GM21737 (cell line): ENCODE results near the gene GPX3.

Experiments
- ATAC-seq: cut with Tn5 transposase; IDR thresholded peaks from one replicate; pipeline ENCODE4 v1.9.1; 2021; ENCODE audit warnings: mild to moderate bottlenecking, moderate library complexity; ENCODE audit not compliant: unreplicated experiment

Gene GPX3

DNA sequence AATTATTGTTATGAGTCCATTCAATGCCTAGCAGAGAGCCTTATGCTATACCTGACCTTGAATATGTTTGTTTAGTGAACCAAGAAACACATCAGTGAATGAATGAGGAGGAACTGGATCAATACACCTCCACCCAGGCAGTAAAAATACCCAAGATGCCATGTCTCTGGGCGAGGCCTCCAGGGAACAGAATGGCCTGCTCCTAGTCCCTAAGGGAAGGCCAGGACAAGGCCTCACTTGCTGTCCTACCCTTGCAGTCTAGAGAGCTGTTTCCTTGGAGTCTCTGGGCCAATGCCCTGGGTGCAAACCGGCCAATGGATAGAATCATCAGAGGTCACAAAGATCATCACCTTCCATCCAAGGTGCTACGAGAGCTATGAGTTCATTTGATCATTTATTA is 34.3 kb downstream of the GPX3 start:
- no peak for ATAC-seq

DNA sequence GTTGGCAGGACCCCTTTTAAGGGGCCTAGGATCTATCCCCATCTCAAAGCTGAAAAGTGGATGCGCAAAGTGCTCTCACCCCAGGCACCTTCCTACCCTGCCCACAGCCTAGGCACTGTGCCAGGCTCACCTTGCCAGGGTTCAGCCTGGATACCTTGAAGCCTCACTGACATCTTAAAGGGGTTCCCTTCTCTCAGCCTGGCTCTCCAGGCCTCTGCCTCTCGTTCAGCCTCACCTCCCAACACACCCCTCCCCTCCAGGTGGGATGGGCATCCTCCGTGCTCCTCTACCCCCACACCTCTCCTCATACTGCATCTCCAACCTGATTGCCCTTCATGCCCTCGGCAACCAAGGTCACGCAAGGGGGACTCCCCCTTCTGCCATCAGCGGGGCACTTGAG is 34.9 kb downstream of the GPX3 start:
- no peak for ATAC-seq

DNA sequence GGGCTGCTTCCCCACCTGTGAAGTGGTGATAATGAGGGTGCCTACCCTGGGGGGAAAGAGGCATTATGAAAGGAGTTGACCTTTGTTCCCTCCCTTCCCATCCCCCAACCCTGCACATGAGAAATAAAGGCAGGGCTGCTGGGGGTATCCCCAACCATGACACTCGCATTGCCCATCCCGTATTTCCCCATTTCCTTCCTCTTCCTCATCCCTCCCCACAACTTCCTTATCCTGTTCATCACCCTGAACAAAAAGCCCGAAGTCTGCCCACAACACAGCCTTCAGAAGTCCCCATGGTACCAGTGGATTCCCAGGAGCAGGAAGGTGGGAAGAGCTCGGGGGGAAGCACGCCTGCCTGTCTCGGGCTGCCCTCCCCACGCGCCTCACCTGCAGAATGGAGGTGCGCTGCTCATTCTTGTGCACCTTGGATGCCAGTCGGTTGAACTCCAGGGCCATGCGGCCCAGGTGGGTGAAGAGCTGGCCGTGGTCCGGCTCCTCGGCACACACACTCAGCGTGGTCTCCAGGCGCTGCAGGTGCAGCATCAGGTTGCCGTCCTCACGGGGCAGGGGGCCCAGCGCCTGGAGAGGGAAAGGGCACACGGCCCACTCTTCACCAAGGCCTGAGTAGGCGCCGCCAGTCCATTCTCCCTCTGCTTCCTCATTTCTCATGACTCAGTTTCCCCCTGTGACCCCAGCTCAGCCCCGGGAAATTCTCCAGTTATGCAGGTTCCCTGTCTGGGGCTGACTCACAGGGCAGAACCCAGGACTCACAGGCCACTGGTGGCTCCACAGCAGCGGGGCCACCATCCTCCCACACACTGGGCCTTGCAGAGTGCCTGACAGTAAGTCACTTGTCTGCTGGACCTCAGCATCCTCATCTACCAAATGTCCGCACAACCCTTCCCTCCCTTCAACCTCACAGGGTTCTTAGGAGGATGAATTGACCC is 36.3 kb downstream of the GPX3 start:
- ATAC-seq, result no peak

DNA sequence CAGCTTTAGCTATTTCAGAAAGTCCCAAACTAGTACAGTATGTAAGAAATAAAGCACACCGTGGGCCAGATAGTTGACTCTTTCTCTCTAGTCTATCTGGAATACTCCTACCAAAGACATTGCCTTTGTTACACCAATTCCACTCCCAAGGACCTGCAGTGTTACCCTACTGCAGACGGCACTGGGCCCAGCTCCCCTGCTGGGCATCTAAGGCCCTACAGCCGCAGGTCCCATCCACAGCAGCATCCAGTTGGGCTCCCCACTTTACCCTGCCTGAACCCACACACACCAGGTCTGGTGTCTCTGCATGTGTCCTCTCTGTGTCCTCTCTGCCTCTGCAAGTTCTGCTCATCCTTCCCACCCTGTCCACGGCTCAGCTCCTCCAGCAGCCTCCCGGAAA is 37.9 kb downstream of the GPX3 start:
- ATAC-seq, result no peak

DNA sequence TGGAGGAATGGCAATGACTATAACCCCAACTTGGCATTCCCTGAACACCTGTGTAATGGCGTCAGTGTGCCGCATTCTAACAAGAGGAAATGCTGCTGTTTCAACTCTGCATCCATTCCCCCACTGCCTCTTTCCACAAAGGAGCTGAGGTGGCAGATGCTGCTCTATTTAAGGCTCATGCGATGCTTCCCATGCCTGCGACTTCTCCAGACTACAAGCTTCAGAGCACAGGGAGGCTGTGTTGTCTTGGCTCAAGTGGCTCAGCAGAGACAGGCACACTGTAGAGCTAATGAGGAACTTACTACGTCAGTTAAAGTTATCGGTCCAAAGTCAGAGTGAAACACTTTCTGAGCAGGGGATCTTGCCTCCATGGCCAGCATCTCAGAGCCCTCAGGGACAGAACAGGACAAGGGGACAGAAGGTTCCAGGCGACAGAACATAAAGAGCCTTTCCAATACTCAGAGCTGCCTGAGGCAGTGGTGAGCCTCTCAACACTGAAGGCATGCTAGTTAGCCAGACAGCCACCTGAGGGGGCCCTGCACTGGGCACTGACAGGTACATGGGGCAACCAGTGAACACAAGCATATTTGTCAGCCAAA is 38.6 kb downstream of the GPX3 start:
- no peak for ATAC-seq

DNA sequence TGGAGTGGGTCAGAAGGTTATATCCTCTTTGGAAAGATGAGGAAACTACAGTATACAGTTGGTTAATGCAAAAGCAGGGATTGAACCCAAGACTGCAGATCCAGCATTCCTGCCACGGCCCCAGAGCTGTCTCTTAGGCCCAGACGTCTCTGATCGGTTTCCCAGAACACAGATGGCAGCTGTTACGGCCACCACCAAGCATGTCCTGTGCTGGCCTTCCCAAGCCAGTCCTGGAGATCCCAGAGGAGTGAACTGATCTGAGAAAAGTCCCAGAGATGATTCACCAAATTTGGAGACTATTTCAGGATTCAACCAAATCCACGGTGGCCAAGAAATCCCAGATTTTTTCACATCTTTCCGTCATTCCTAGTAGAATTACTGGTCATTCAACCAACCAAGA is 40.4 kb downstream of the GPX3 start:
- ATAC-seq, result no peak

DNA sequence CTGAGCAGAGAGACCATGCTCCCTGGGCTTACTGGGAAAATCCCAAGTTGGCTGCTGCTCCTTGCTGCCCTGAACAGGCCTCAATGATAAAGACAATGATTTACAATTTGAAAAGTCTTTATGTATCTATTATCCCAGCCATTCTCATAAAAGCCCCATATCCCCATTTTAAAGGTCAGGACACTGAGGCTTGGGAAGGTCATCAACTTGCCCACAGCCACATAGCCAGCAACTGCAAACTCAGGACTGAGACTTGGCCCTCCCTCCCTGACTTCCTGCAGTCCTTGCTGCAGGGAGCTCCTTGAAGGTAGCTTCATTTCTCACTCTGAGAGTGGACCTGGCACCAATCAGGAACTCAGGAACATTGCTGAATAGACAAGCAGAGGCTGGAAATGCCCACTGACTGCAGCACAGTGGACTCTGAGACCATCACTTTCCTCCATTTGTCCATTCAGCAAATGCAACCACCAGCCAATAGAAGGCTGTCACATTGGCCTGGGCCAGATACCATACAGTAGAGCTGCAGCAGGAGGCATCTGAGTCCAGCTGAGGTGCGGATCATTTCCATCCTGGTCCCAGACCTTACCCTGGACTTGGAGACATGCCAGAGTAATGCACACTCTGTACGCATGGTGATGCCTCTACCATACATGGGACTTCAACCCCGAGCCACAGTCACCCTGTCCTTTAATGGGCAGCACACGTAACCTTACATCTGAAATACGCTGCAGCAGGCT is 42.2 kb downstream of the GPX3 start:
- ATAC-seq, result no peak

DNA sequence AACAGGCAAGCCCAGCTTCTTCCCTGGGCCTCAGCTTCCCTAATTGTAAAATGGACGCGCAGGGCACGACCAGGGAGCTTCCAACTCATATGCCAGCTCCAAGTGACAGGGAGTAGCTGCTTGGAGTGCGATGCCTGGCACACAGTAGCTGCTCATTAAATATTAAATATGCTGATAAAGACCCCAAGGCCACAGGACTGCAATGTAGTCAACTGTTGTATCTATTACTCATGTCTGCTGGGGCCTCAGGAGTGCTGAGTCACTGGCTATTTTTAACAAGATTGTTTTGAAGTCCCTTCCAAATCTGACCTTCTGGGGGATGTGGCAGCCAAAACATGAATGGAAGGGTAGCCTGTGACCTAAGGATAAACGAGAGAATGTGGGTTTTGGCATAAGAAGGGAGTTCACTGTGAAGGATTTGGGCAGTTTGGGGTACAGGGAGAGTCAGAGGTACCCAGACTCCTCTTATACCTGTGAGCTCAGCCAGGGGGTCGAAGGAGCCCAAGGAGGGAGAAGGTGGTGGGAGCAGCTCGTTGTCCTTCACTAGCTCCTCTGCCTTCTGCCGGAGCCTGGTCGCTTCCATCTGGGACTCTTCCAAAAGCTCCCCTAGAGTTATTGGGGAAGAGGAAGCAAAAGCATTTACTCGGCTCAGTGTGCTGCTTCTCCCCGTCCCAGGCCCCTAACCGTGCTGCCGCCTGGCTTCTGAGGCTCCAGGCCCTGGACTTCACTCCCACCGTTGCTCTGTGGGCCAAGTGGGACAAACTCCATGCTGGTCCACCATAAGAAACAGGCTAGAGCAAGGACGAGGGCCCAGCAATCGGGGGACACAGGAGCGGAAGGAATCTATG is 43.0 kb downstream of the GPX3 start:
- ATAC-seq, result no peak

DNA sequence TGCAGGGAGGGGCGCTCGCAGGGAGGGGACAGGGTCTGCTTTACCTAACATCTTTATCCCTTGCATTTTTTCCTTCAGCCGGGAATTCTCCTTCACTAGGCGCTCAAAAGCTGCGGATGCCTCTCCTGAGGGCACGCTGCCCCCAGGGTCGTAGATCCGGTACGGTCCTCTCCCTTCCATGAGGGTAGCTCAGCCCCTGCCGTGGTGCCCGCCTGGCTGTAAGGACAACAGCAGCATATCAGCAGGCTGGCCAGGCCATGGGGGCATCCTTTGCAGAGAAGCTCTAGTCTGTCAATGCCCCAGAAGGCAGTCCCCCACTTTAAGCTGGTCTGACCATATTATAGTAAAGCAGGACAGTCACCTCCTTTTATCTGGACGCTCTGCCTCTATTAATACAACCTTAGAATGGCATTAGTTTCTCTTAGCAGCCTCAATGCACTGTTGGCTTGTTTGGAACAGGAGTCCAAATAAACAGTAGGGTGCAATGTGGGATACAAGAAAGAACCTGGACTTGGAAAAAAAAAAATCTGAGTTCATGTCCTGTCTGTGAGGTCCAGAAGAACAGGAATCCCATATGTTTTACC is 44.6 kb downstream of the GPX3 start:
- ATAC-seq, result no peak

DNA sequence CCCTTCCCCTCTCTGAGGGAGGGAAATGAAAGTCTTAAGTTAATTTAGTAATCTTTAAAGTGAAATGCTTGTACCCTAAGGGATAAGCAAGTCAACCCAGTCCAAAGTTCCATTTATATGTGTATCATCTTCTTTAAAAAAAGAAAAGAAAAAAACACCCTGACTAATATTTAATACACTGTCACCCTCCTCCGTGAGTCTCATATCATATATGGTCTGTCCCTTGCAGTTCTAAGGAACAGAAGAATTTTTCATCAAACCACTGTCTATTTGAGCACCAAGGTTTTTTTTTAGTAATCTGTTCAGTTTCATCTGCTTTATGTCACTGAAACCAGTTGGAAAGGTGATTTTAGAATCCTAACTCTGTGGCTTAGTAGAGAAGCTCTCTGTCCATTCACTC is 45.2 kb downstream of the GPX3 start:
- ATAC-seq, result no peak

DNA sequence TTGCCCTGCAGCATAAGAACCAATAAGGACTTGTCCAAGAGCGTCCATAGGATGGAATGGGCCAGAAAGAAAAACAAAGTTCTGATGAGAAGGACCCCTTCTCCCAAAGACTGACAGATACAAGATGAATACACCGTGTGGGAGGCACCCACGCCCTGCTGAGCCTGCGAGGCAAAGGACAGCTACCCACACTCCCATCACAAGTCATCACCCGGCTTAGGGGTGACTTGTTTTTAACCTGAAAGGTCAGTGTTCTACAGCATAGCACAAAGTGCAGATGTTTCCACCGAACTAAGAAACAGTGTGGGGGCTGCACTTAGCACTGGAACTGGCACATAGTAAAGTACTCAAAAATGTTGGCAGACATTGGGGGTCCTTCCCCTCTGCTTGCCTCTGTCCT is 46.5 kb downstream of the GPX3 start:
- ATAC-seq, result no peak

DNA sequence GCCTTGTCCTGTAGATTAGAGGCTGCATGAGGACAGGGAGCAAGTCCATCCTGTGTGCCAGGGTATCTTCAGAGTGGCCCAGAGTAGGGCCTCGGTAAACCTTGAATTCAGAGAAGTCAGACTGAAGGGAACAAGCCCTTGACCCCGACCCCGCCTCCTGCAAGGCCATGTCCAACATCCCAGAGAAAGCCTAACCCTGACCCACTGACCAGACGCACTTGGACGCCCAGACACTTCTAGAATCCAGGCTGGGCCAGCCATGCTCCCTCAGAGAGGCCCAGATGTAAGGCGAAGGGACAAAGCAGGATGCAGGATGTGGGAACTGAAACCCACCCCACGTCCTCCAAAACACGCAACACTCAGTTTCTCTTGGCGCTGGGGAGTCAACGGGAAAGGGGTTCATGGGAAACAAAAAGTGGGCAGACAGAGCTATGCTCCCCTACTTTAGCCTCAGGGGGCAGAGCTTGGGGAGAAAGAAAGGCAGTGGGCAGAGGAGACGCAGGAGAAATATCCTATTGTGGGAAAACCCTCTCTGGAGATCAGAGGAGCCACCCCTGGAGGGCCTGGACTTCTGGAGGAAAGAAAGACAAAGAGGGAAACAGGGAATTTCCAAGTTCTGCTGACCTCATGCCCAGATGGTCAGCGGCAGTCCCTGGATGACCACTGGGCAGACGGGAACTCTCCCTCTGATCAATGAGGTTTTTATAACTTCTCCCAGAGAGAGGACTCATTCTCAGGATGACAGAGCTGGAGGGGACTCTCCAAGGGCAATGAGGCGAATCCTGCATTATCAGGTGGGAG is 47.4 kb downstream of the GPX3 start:
- ATAC-seq, result no peak

DNA sequence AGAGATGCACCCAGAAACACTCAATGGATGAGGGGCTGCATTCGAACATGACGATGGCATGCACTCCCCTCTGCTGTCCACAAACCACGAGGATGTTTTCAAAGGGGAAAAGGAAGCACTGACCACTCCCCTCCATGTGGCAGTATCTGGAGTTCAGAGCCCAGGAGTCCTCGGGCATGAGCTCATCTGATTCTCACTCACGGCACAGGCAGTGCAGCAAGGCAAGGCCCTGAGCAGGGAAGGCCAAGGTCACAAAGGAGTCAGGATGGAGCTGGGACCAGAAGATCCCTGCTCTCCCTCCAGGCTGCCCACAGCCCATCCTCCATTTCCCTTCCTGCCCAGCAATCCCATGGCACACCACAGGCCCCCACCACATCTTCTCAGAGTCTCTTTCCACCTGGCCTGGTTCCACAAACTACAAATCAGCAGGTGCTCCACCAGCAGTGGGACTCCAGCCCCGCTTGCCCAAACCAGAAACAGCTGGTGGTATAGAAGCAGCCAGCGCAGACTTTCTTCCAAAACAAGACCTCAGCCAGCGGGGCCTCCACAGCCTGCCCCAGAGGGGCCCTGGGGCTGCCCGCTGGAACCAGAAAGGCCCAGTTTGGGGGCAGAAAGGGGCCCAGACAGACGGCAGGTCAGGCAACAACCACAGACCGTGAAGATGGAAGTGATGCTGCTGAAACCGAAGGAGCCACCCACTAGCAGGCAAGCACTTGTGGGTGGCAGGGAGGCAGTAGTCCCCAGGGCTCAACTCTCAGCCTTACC is 48.2 kb downstream of the GPX3 start:
- peak; percentile 44 for ATAC-seq

DNA sequence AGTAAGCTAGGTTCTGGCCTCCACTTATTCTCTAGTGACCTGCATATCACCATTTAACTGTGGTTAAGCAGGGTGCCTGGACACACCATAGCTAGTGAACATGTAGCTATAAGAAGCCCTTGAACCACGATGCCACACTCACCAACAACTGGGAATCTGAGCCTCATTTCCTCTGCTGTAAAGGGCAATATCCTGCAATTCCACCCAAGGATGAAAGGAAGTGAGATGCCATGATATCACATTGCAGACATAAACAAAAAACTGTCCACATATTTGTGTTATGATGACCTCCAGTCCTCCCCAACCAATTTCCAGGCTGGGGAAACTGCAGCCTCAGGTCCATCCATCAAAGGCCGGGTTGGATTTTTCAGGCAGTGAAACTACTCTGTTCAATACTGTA is 50.1 kb downstream of the GPX3 start:
- no peak for ATAC-seq

DNA sequence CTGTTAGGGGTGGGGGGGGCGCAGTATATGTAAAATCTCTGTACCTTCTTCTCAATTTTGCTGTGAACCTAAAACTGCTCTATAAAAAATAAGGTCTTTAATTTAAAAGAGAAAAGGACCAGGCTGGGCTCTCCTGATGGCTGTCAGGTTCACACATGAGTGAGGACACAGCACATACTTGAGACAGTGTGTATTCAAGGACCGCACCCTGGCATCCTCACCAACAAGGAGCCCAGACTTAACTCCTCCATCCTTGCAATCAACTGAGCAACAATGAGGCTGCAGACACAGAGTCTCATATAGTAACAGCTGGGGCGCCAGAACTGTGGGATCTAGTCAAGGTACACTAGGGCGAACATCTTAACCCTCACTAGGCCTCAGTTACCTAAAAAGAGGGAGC is 50.6 kb downstream of the GPX3 start:
- no peak for ATAC-seq

DNA sequence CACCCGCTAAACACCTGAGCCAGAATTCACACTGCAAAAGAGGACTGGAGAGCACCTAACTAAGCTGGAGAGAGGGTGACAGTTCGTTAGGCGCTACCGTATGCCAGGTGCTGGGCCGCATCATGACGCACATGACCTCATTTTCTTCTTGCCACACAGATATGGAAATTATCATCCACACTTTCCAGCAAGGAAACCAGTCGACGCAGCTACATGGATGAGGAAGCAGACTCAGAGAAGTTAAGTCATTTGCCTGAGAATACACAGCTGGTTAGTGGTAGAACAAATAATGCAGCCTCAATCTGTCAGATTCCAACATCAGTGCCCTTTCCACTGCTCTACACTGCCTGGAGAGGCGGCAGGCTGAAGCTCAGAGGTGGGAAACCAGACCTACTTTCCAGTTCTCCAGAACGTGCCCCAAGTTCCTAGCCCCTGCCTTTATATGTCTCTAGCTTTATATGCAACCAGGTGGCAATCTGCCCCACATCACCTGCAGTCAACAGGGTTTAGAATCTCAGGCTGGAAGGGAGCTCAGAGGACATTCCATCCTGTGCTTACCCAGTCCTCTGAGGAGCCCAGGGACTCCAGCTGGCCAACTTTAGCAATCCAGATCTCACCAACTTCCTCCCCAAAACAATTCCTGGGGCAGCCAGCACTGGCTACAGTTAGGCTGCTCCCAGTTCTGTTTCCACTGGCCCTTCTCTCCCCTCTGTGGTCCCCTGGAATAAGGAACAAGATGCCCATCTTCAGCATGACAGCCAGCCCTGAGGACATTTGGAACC is 51.6 kb downstream of the GPX3 start:
- no peak for ATAC-seq

DNA sequence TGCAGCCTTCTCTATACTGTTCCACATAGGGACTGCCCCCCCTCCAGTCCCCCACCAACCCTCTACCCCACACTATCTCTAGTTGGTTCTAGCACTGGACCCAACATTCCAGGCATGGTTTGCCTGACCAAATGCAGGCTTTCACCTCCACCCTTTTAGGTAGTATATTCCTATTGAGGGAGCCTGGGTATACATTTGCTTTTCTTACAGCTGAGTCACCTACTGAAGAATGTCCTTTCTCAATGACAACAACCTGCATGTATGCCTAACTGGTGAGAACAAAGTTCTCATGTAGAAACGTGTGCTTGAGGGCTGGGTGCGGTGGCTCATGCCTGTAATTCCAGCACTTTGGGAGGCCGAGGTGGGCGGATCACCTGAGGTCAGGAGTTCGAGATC is 52.2 kb downstream of the GPX3 start:
- no peak for ATAC-seq

DNA sequence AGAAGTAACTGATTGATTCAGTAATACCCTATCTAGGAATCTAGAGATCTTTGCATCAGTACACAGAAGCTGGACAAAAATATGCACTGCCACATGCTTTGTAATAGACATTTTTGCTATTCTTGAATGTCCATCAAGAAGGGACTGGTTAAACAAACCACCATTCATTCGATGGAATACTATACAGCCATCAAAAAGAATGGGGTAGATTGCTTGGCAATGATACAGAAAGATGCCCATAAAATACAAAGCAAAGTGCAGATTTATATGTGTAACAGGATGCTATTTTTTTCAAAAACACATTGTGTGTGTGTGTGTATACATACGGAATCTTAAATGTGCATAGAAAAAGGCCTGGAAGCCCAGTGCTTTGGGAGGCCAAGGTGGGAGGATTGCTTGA is 52.9 kb downstream of the GPX3 start:
- no peak for ATAC-seq
